Liver (tissue), 9 donors: ENCODE measurements around the gene VPS25. TPM values are rescaled to one million over a fixed set of nuclear protein-coding genes. Genes with fewer than 3 reads are reported as not detected.
A peak's percentile ranks its signal among the peaks of the same experiment; 100 is the strongest.

Experiments used
- DNase-seq: peaks from one replicate; pipeline ENCODE4 v3.0.0-alpha.2; 2017; ENCODE audit warnings: low spot score
- H3K27ac ChIP-seq, 2 donors: one replicate each; pipeline ENCODE4 v1.7.0; 2013; ENCODE audit warnings: inconsistent platforms in 2 of 2, low read length in 2 of 2, control low read depth in 1 of 2, low read depth in 1 of 2, mild to moderate bottlenecking in 1 of 2
- H3K27me3 ChIP-seq, 4 donors: one replicate each; pipeline versions ENCODE4 v1.6.1 to v1.7.0; 2013; ENCODE audit warnings: low read length in 3 of 4, inconsistent platforms in 1 of 4, mild to moderate bottlenecking in 1 of 4, moderate library complexity in 1 of 4; ENCODE audit not compliant: control insufficient read depth in 4 of 4, insufficient read depth in 4 of 4
- H3K36me3 ChIP-seq, 4 donors: one replicate each; pipeline versions ENCODE4 v1.6.1 to v1.7.0; 2013; ENCODE audit warnings: low read length in 3 of 4, mild to moderate bottlenecking in 3 of 4, low read depth in 1 of 4, moderate library complexity in 1 of 4; ENCODE audit not compliant: control insufficient read depth in 4 of 4, insufficient read depth in 3 of 4
- H3K4me1 ChIP-seq, 4 donors: one replicate each; pipeline versions ENCODE4 v1.6.1 to v1.7.0; 2013; ENCODE audit warnings: low read length in 3 of 4, mild to moderate bottlenecking in 3 of 4, moderate library complexity in 1 of 4; ENCODE audit not compliant: control insufficient read depth in 4 of 4, insufficient read depth in 4 of 4
- H3K4me3 ChIP-seq, 3 donors: one replicate each; pipeline versions ENCODE4 v1.6.1 to v1.7.0; 2013; ENCODE audit warnings: low read length in 3 of 3, control low read depth in 1 of 3, low read depth in 1 of 3, mild to moderate bottlenecking in 1 of 3
- H3K9ac ChIP-seq, 2 donors: one replicate each; pipeline ENCODE4 v1.7.0; 2013; ENCODE audit warnings: low read length in 2 of 2, mild to moderate bottlenecking in 2 of 2, moderate library complexity in 2 of 2, control low read depth in 1 of 2, low read depth in 1 of 2
- H3K9me3 ChIP-seq, 4 donors: one replicate each; pipeline versions ENCODE4 v1.6.1 to v1.7.0; 2013; ENCODE audit warnings: low read length in 3 of 4; ENCODE audit not compliant: control insufficient read depth in 4 of 4
- ATF3 ChIP-seq: IDR thresholded peaks from 2 replicates; pipeline ENCODE4 v1.6.1; 2016; ENCODE audit warnings: antibody characterized with exemption
- CTCF ChIP-seq: fragments of 150-350 bp; IDR thresholded peaks from 2 replicates; pipeline ENCODE4 v1.5.1; 2017; ENCODE audit warnings: improper control_type of control experiment, low read depth, low read length; ENCODE audit not compliant: missing input control
- EGR1 ChIP-seq, 2 donors: IDR thresholded peaks; 2 replicates each; pipeline ENCODE4 v1.6.1; 2016 to 2018; ENCODE audit warnings: antibody characterized with exemption in 2 of 2, low read depth in 2 of 2
- FOXA1 ChIP-seq: IDR thresholded peaks from 2 replicates; pipeline ENCODE4 v1.6.1; 2016; ENCODE audit warnings: antibody characterized with exemption
- FOXA2 ChIP-seq: IDR thresholded peaks from 2 replicates; pipeline ENCODE4 v1.6.1; 2016; ENCODE audit warnings: antibody characterized with exemption
- GABPA ChIP-seq, 2 donors: IDR thresholded peaks in 1 of 2; conservative IDR thresholded peaks in 1 of 2; 2 replicates each; pipeline ENCODE4 v1.6.1; 2016; ENCODE audit warnings: antibody characterized with exemption in 2 of 2, mild to moderate bottlenecking in 1 of 2, moderate library complexity in 1 of 2
- HNF4A ChIP-seq, 2 donors: conservative IDR thresholded peaks; 2 replicates each; pipeline ENCODE4 v1.6.1; 2016; ENCODE audit warnings: antibody characterized with exemption in 2 of 2, mild to moderate bottlenecking in 2 of 2
- HNF4G ChIP-seq: IDR thresholded peaks from 2 replicates; pipeline ENCODE4 v1.6.1; 2016; ENCODE audit warnings: antibody characterized with exemption
- JUND ChIP-seq, 2 donors: IDR thresholded peaks; 2 replicates each; pipeline ENCODE4 v1.6.1; 2016; ENCODE audit warnings: antibody characterized with exemption in 2 of 2
- MAX ChIP-seq: IDR thresholded peaks from 2 replicates; pipeline ENCODE4 v1.6.1; 2016; ENCODE audit warnings: antibody characterized with exemption
- NR2F2 ChIP-seq: IDR thresholded peaks from 2 replicates; pipeline ENCODE4 v1.6.1; 2016; ENCODE audit warnings: antibody characterized with exemption
- RAD21 ChIP-seq, 2 donors: IDR thresholded peaks; 2 replicates each; pipeline ENCODE4 v1.6.1; 2016; ENCODE audit warnings: antibody characterized with exemption in 2 of 2, mild to moderate bottlenecking in 2 of 2
- REST ChIP-seq: IDR thresholded peaks from 2 replicates; pipeline ENCODE4 v1.6.1; 2016; ENCODE audit warnings: antibody characterized with exemption, mild to moderate bottlenecking
- RXRA ChIP-seq, 2 donors: IDR thresholded peaks; 2 replicates each; pipeline ENCODE4 v1.6.1; 2017 to 2018; ENCODE audit warnings: antibody characterized with exemption in 2 of 2, mild to moderate bottlenecking in 1 of 2
- SP1 ChIP-seq: IDR thresholded peaks from 2 replicates; pipeline ENCODE4 v1.6.1; 2018; ENCODE audit warnings: antibody characterized with exemption, mild to moderate bottlenecking
- TAF1 ChIP-seq: conservative IDR thresholded peaks from 2 replicates; pipeline ENCODE4 v1.6.1; 2016; ENCODE audit warnings: antibody characterized with exemption, mild to moderate bottlenecking
- YY1 ChIP-seq: IDR thresholded peaks from 2 replicates; pipeline ENCODE4 v1.6.1; 2016; ENCODE audit warnings: antibody characterized with exemption, mild to moderate bottlenecking
- ZBTB33 ChIP-seq: IDR thresholded peaks from 2 replicates; pipeline ENCODE4 v1.6.1; 2016; ENCODE audit warnings: antibody characterized with exemption
- WGBS: extraction: QIAGEN DNeasy Blood & Tissue Kit; methylation state at CpG from one replicate; pipeline ENCODE4 v1.1.7; 2013; 5-methylcytosine and 5-hydroxymethylcytosine counted together
- polyA plus RNA-seq, 2 donors: library from polyadenylated mRNA; stranded (reverse) in 1 of 2; unstranded in 1 of 2; fragments of 200-250 nt in 1 of 2; fragments of >200 nt in 1 of 2; fragmentation: Nextera tagmentation in 1 of 2; extraction: Ambion mirVana in 1 of 2; gene quantifications; one replicate each; pipeline versions ENCODE4 v1.2.1 to v1.2.3, GENCODE V29; 2013 to 2015
- total RNA-seq, 2 donors: library from RNA; depleted of rRNA; stranded (reverse); fragments of >200 nt; gene quantifications; one replicate each; pipeline ENCODE4 v1.2.3, GENCODE V29; 2014
- donor health status: healthy.
- donor health status: healthy.
- donor health status: healthy.
- donor health status: healthy.
- donor health status: healthy.

VPS25 gene
- total and polyA plus RNA-seq, 4 donors, result 40.9 to 65.7 (median 51.0) TPM

- Histone ChIP-seq H3K4me1 (peaks cover 0 to 13% (median 9%) of the 10 kb centered on the region in 4 donors), H3K4me3 (no peak overlapping the region), H3K27me3 (no peaks in the 10 kb centered on the region), H3K9me3 (no peaks in the 10 kb centered on the region), H3K36me3 (no peaks in the 10 kb centered on the region), H3K9ac (no peak overlapping the region), H3K27ac (no peak overlapping the region)
- no peak for TF ChIP-seq SP1
- WGBS, result 53% methylated on average over 2 of the region's 2 CpGs
- DNase-seq, result no peak
Measured at GRCh38 chr17:42803074-42803883, 30.0 kb downstream of the VPS25 start.

GRCh38 chr17:42804918-42805367 lies 31.7 kb downstream of the VPS25 start:
- Histone ChIP-seq H3K36me3 (no peaks in the 10 kb centered on the region), H3K9me3 (no peaks in the 10 kb centered on the region), H3K4me3 (no peak overlapping the region), H3K9ac (no peak overlapping the region), H3K27me3 (no peaks in the 10 kb centered on the region), H3K27ac (no peak overlapping the region), H3K4me1 (peaks cover 0 to 14% (median 5%) of the 10 kb centered on the region in 4 donors)
- 72% methylated on average over 1 of the region's 1 CpG for WGBS
- TF ChIP-seq HNF4A (conservative IDR thresholded peaks at IDR 0.05), result peak in 1 of 2 donors; percentile 37
- peak in 1 of 2 donors; percentile 9 for TF ChIP-seq RXRA (IDR thresholded peaks at IDR 0.05)
- no peak for TF ChIP-seq ATF3
- TF ChIP-seq YY1, result no peak
- TF ChIP-seq SP1, result peak; percentile 46
- TF ChIP-seq EGR1 (IDR thresholded peaks at IDR 0.05; ENCODE audit: low read depth in 2 of 2), result no peak
- TF ChIP-seq FOXA2, result peak; percentile 31
- DNase-seq, result no peak

- no peaks in the 10 kb centered on the region for H3K27me3 ChIP-seq
- H3K9me3 ChIP-seq, result no peaks in the 10 kb centered on the region
- H3K4me3 ChIP-seq, result no peak overlapping the region
- TF ChIP-seq HNF4A (conservative IDR thresholded peaks at IDR 0.05), result no peak
- TF ChIP-seq CTCF, result no peak
- TF ChIP-seq TAF1, result no peak
- no peak for TF ChIP-seq REST
- TF ChIP-seq YY1, result no peak
- no peak for TF ChIP-seq ATF3
- no peak for TF ChIP-seq JUND (IDR thresholded peaks at IDR 0.05)
- TF ChIP-seq HNF4G, result no peak
- TF ChIP-seq FOXA1, result no peak
- TF ChIP-seq MAX, result no peak
- no peak for TF ChIP-seq NR2F2
- TF ChIP-seq RXRA (IDR thresholded peaks at IDR 0.05), result no peak
- no peak for TF ChIP-seq SP1
- TF ChIP-seq GABPA (IDR thresholded peaks at IDR 0.05 in 1 of 2, conservative IDR thresholded peaks at IDR 0.05 in 1 of 2), result no peak
- TF ChIP-seq ZBTB33, result no peak
- TF ChIP-seq EGR1 (IDR thresholded peaks at IDR 0.05; ENCODE audit: low read depth in 2 of 2), result no peak
- no peak for TF ChIP-seq RAD21 (IDR thresholded peaks at IDR 0.05)
- no peak overlapping the region for H3K9ac ChIP-seq
- no peak overlapping the region for H3K27ac ChIP-seq
- DNase-seq, result no peak
- WGBS, result 84% methylated on average over 1 of the region's 1 CpG
- peaks cover 0 to 14% (median 5%) of the 10 kb centered on the region in 4 donors for H3K4me1 ChIP-seq
- peaks cover 0 to 9% (median 7%) of the 10 kb centered on the region in 4 donors for H3K36me3 ChIP-seq
Measured at GRCh38 chr17:42806249-42806648, 33.0 kb downstream of the VPS25 start.
